Spleen (tissue), 11 donors: ENCODE data around the gene MEIS3. TPM values are rescaled to one million over a fixed set of nuclear protein-coding genes. Genes with fewer than 3 reads are reported as not detected.

Experiments used
- DNase-seq: peaks from one replicate; pipeline ENCODE4 v3.0.0-alpha.2; 2020
- H3K27ac ChIP-seq, 8 donors: fragments of 200-600 bp; sonication (generic) in 7 of 8; 1 replicate in 4 of 8; 2 replicates in 4 of 8; pipeline versions ENCODE4 v1.5.0 to v1.8.0; 2016 to 2021; ENCODE audit warnings: inconsistent platforms in 4 of 8, mild to moderate bottlenecking in 4 of 8, moderate library complexity in 1 of 8
- H3K27me3 ChIP-seq, 7 donors: fragments of 200-600 bp; sonication (generic) in 6 of 7; replicated peaks in 1 of 7; 1 replicate in 4 of 7; 2 replicates in 3 of 7; pipeline versions ENCODE4 v1.5.0 to v1.8.0; 2016 to 2021; ENCODE audit warnings: inconsistent platforms in 3 of 7, mild to moderate bottlenecking in 1 of 7
- H3K36me3 ChIP-seq, 6 donors: fragments of 200-600 bp; sonication (generic) in 5 of 6; 1 replicate in 4 of 6; 2 replicates in 2 of 6; pipeline versions ENCODE4 v1.5.0 to v1.8.0; 2016 to 2021; ENCODE audit warnings: inconsistent platforms in 2 of 6
- H3K4me1 ChIP-seq, 6 donors: fragments of 200-600 bp; sonication (generic) in 5 of 6; 1 replicate in 3 of 6; 2 replicates in 3 of 6; pipeline versions ENCODE4 v1.5.0 to v1.8.0; 2016 to 2021; ENCODE audit warnings: inconsistent platforms in 3 of 6
- H3K4me3 ChIP-seq, 8 donors: fragments of 200-600 bp; sonication (generic) in 7 of 8; 1 replicate in 4 of 8; 2 replicates in 4 of 8; pipeline versions ENCODE4 v1.5.0 to v1.8.0; 2016 to 2021; ENCODE audit warnings: inconsistent platforms in 4 of 8, mild to moderate bottlenecking in 4 of 8, moderate library complexity in 2 of 8
- H3K9me3 ChIP-seq, 8 donors: fragments of 200-600 bp; sonication (generic) in 7 of 8; 1 replicate in 4 of 8; 2 replicates in 4 of 8; pipeline versions ENCODE4 v1.5.0 to v1.8.0; 2016 to 2021; ENCODE audit warnings: inconsistent platforms in 4 of 8
- POLR2A ChIP-seq, 3 donors: fragments of 450-650 bp; IDR thresholded peaks; one replicate each; pipeline ENCODE4 v1.5.1; 2017; ENCODE audit warnings: antibody characterized with exemption in 3 of 3, mild to moderate bottlenecking in 1 of 3
- POLR2AphosphoS5 ChIP-seq, 3 donors: sonication (generic); formaldehyde crosslinking; IDR thresholded peaks; one replicate each; pipeline ENCODE4 v1.5.1; 2017; ENCODE audit warnings: antibody characterized with exemption in 3 of 3
- WGBS, 5 donors: extraction: QIAGEN DNeasy Blood & Tissue Kit in 3 of 5; methylation state at CpG; one replicate each; pipeline versions ENCODE4 v1.1.5 to v1.1.7; 2013 to 2018; 5-methylcytosine and 5-hydroxymethylcytosine counted together
- intact Hi-C: fragments of 100-400 bp; cut with DNase I; formaldehyde crosslinking; loops from one replicate; pipeline ENCODE4 v1.15.0; 2023; ENCODE audit warnings: low total_unique reads
- polyA plus RNA-seq, 3 donors: library from polyadenylated mRNA; stranded (reverse); fragments of 200-250 nt; gene quantifications; one replicate each; pipeline ENCODE4 v1.2.1, GENCODE V29; 2013
- total RNA-seq, 7 donors: library from RNA; depleted of rRNA in 3 of 7; stranded (reverse); fragments of >200 nt in 3 of 7; fragmentation: NEBNext Ultra II Directional in 4 of 7; extraction: Animal tissue kit (Norgen Biotek cat#: 25700) in 4 of 7; gene quantifications; one replicate each; pipeline versions ENCODE4 v1.1.0 to v1.2.1, GENCODE V29; 2016 to 2021
- TF ChIP-seq, protein P1 (sequence below), 11 experiments: fragments of 200-600 bp in 7 of 11; fragments of 450-650 bp in 4 of 11; sonication (generic) in 4 of 11; IDR thresholded peaks in 8 of 11; conservative IDR thresholded peaks in 3 of 11; 1 replicate in 7 of 11; 2 replicates in 4 of 11; pipeline versions ENCODE4 v1.4.0 to v1.8.0; 2016 to 2021; ENCODE audit warnings: antibody characterized with exemption in 11 of 11, inconsistent platforms in 4 of 11, mild to moderate bottlenecking in 1 of 11
- donor health status: healthy with polysubstance abuse.
- donor health status: DM: no; HTN: no; CAD: no; lungs with moderate emphysema.
- donor health status: DM: no; HTN: no; CAD: no.
- donor health status: Bipolar disorder and iron deficiency.
- donor health status: healthy.
- donor health status: DM: no; HTN: no; CAD: no.
- donor health status: DM: yes; HTN: yes; CAD: no.

MEIS3 gene
- total and polyA plus RNA-seq, 10 donors, result 4.3 to 10.4 (median 7.1) TPM

DNA sequence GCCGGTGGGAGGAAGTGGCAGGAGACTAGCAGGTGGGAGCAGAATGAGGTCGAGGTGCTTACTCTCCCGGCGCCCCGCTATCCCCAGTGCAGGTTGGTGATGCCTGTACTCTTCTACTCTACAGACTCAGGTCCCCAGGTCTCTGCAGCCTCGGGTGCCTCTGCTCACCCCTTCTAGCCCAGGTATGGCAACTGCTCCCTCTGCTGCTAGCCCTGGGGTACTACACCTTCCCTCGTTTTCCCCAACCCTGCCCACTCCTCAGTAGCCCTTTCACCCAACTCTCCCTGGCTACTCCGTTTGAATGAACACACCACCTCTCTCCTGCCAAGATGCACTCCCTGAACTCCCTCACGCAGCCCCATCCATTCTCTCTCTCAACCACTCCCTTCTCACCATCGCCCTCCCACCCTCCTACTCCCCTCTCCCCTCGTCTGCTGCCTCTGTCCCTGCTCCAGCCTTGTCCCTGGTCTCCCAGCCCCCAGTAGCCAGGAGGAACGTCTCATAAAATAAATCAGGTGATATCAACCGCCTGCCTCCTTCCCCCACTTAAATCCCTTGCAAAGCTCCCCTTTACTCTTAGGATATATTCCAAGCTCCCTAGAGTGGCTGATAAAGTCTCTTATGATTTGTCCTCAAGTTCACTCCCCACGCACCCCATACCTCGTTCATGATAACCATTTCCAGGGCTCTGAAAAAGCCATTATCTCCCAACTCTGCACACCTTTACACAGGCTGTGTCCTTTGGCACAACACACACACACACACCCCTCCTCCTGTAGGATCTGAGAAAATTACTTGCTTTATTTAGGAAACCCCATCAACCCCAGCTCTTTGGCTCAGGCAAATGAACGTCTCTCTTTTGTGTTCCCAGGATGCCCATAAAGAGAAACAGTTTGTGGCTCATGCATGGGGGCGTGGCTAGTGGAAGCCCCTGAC, 8.2 kb upstream of the MEIS3 start:
- Histone ChIP-seq H3K36me3 (no peaks in the 10 kb centered on the region), H3K4me3 (peak overlapping the region in 1 of 8 donors; percentile 41), H3K4me1 (peaks cover 11 to 39% (median 25%) of the 10 kb centered on the region in 6 donors), H3K27ac (no peak overlapping the region), H3K9me3 (no peaks in the 10 kb centered on the region), H3K27me3 (peaks cover 0 to 100% (median 74%) of the 10 kb centered on the region in 7 donors)
- intact Hi-C loops, result no loop called here
- TF ChIP-seq, protein P1, sequence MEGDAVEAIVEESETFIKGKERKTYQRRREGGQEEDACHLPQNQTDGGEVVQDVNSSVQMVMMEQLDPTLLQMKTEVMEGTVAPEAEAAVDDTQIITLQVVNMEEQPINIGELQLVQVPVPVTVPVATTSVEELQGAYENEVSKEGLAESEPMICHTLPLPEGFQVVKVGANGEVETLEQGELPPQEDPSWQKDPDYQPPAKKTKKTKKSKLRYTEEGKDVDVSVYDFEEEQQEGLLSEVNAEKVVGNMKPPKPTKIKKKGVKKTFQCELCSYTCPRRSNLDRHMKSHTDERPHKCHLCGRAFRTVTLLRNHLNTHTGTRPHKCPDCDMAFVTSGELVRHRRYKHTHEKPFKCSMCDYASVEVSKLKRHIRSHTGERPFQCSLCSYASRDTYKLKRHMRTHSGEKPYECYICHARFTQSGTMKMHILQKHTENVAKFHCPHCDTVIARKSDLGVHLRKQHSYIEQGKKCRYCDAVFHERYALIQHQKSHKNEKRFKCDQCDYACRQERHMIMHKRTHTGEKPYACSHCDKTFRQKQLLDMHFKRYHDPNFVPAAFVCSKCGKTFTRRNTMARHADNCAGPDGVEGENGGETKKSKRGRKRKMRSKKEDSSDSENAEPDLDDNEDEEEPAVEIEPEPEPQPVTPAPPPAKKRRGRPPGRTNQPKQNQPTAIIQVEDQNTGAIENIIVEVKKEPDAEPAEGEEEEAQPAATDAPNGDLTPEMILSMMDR (IDR thresholded peaks at IDR 0.05 in 8 of 11, conservative IDR thresholded peaks at IDR 0.05 in 3 of 11), result peak; percentile 69 to 94 (median 89)
- TF ChIP-seq POLR2A (IDR thresholded peaks at IDR 0.05) (no peak), POLR2AphosphoS5 (IDR thresholded peaks at IDR 0.05) (no peak)
- DNase-seq, result peak; percentile 83
- WGBS, 5 donors, result 3 to 9% (median 7%) methylated on average over 12 to 17 of the region's 17 CpGs

- H3K27ac ChIP-seq, result no peak overlapping the region
- no peak for DNase-seq
- H3K4me1 ChIP-seq, result peaks cover 3 to 49% (median 16%) of the 10 kb centered on the region in 6 donors
- intact Hi-C loops, result no loop called here
- WGBS, 5 donors, result 16 to 18% (median 17%) methylated on average over 19 of the region's 19 CpGs
- peaks cover 4 to 100% (median 73%) of the 10 kb centered on the region in 7 donors for H3K27me3 ChIP-seq
- no peaks in the 10 kb centered on the region for H3K9me3 ChIP-seq
- TF ChIP-seq POLR2AphosphoS5 (IDR thresholded peaks at IDR 0.05), result no peak
- H3K4me3 ChIP-seq, result no peak overlapping the region
- no peaks in the 10 kb centered on the region for H3K36me3 ChIP-seq
Measured at GRCh38 chr19:47423203-47423882, 4.0 kb upstream of the MEIS3 start.

GRCh38 chr19:47422417-47423163, 3.3 kb upstream of the MEIS3 start:
- peaks cover 0 to 49% (median 15%) of the 10 kb centered on the region in 6 donors for H3K4me1 ChIP-seq
- no peak overlapping the region for H3K4me3 ChIP-seq
- H3K36me3 ChIP-seq, result no peaks in the 10 kb centered on the region
- H3K27me3 ChIP-seq, result peaks cover 4 to 100% (median 76%) of the 10 kb centered on the region in 7 donors
- H3K27ac ChIP-seq, result no peak overlapping the region
- WGBS, 5 donors, result 5 to 11% (median 9%) methylated on average over 1 of the region's 1 CpG
- intact Hi-C loops, result no loop called here
- no peaks in the 10 kb centered on the region for H3K9me3 ChIP-seq
- DNase-seq, result no peak
- TF ChIP-seq POLR2AphosphoS5 (IDR thresholded peaks at IDR 0.05), result no peak
- TF ChIP-seq, protein P1 (IDR thresholded peaks at IDR 0.05 in 8 of 11, conservative IDR thresholded peaks at IDR 0.05 in 3 of 11), result no peak
- no peak for TF ChIP-seq POLR2A (IDR thresholded peaks at IDR 0.05)

DNA sequence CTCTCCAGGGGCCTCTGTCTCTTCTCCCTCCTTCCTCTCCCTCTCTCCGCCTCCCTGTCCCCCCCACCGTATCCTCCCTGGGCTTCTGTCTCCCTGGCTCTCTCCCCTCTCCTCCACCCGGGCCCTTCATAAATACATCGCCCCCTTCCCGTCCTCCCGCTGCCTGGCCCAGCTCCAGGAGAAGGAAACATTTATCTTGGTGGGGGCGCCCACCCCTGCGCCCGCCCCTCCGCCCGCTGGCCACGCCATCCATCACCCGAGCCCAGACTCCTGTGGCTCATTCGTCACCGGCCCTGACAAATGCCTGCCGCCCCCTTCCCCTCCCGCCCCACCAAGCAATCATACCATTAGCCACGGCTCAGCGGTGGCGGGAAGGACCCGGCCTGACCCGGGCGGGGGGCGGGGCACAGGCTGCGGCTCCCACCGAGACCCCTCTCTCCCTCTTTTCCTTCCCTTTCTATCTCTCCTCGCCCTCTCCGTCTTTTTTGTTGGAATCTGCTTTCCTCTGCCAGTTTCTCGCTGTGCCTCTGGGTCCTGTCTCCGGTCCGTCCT, 2.6 kb upstream of the MEIS3 start:
- peaks cover 4 to 100% (median 82%) of the 10 kb centered on the region in 7 donors for H3K27me3 ChIP-seq

More for the DNA sequence above, 2.6 kb upstream of the MEIS3 start:
- Histone ChIP-seq H3K9me3 (no peaks in the 10 kb centered on the region), H3K4me3 (no peak overlapping the region), H3K4me1 (peaks cover 0 to 48% (median 14%) of the 10 kb centered on the region in 6 donors), H3K36me3 (no peaks in the 10 kb centered on the region), H3K27ac (no peak overlapping the region)
- DNase-seq, result no peak
- WGBS, 5 donors, result 3 to 6% (median 5%) methylated on average over 30 to 31 of the region's 31 CpGs
- intact Hi-C loops, result no loop called here
- TF ChIP-seq, protein P1 (IDR thresholded peaks at IDR 0.05 in 8 of 11, conservative IDR thresholded peaks at IDR 0.05 in 3 of 11), result no peak
- TF ChIP-seq POLR2AphosphoS5 (IDR thresholded peaks at IDR 0.05) (no peak), POLR2A (IDR thresholded peaks at IDR 0.05) (no peak)
